Activated CD4-positive, alpha-beta memory T cell treated with anti-CD3 and anti-CD28 coated beads for 36 hours (primary cell): Measurements from ENCODE around the gene ALDH1A2. TPM values are rescaled to one million over a fixed set of nuclear protein-coding genes. Genes with fewer than 3 reads are reported as not detected.
"Not testable (repeated sequence)": the region's sequence is repeated elsewhere in the genome, so short reads cannot be mapped to it uniquely, and the experiment has no call there.

ENCODE experiments used
- CTCF ChIA-PET: fragments of 350-600 bp; sonication (Branson Sonifier 250); formaldehyde crosslinking; loops from one replicate; lab custom pipeline; 2021; ENCODE audit warnings: antibody characterized with exemption, inconsistent platforms; lab: Charles Lee
- POLR2A ChIA-PET: fragments of 350-600 bp; sonication (Branson Sonifier 250); formaldehyde crosslinking; loops from one replicate; lab custom pipeline; 2021; ENCODE audit warnings: antibody characterized with exemption; lab: Charles Lee
- DNase-seq: peaks from one replicate; pipeline ENCODE4 v3.0.0-alpha.2; 2020
- H3K27ac Mint-ChIP-seq: one replicate; pipeline ENCODE4 v1.8.0; 2021; ENCODE audit warnings: mixed read lengths
- H3K27me3 Mint-ChIP-seq: one replicate; pipeline ENCODE4 v1.8.0; 2021; ENCODE audit warnings: mixed read lengths
- H3K36me3 Mint-ChIP-seq: one replicate; pipeline ENCODE4 v1.8.0; 2021; ENCODE audit warnings: mixed read lengths
- H3K4me1 Mint-ChIP-seq: one replicate; pipeline ENCODE4 v1.8.0; 2021; ENCODE audit warnings: low read depth, mixed read lengths
- H3K4me3 Mint-ChIP-seq: one replicate; pipeline ENCODE4 v1.8.0; 2021; ENCODE audit warnings: mild to moderate bottlenecking, mixed read lengths
- H3K9me3 Mint-ChIP-seq: one replicate; pipeline ENCODE4 v1.8.0; 2021; ENCODE audit warnings: mixed read lengths
- intact Hi-C: fragments of 100-400 bp; cut with micrococcal nuclease; formaldehyde crosslinking; loops from one replicate; pipeline ENCODE4 v1.15.1; 2023
- total RNA-seq, 2 experiments: library from RNA; stranded (reverse); gene quantifications; one replicate each; pipeline ENCODE4 v1.2.3, GENCODE V29; 2021

Gene ALDH1A2
- total RNA-seq, 2 experiments from 2014 or later: 0.19 to 0.78 TPM

DNA sequence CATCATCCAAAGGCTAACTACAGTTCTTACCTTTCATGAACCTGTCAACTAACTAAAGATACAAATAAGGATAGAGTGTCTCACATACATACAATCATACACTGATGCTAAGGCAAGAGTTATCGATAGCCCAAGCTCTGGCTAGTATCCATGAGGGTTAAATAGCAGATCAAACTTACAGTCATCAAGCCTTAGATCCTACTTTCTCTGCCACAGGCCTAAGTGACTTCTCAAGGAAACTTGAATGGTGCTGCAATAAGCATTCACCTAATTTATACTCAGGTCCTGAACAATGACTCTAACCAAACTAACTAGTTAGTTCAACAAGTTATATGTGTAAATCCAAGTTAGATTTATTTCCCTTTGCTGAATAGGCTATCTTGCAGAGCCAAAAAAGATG lies 51.0 kb downstream of the ALDH1A2 start:
- no peaks in the 10 kb centered on the region for H3K9me3 Mint-ChIP-seq
- CTCF ChIA-PET: no interaction called here
- no peak for DNase-seq
- POLR2A ChIA-PET: no interaction called here
- no peaks in the 10 kb centered on the region for H3K4me1 Mint-ChIP-seq
- peaks cover 10% of the 10 kb centered on the region for H3K27me3 Mint-ChIP-seq
- H3K4me3 Mint-ChIP-seq: no peak overlapping the region
- no peak overlapping the region for H3K27ac Mint-ChIP-seq
- no peaks in the 10 kb centered on the region for H3K36me3 Mint-ChIP-seq
- intact Hi-C loops: no loop called here

DNA sequence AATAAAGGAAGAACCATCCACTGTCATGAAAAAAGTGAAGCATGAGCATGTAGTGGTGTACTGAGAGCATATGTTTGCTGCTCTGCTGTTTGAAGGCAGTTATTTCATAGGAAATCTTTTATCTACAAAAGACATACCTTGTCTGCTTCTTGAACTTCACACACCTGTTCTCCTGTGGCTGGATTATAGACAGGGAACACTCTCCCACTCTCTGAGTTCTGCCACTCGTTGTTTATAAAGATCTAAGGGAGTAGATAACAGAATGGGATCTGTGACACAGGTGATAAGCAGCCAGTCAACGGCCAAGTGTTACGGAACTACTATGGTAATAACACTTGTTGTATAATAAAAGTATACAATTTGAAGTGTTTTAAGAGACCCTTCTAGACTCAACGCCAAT lies 51.5 kb downstream of the ALDH1A2 start:
- Mint-ChIP-seq H3K4me1 (no peaks in the 10 kb centered on the region), H3K27ac (no peak overlapping the region), H3K9me3 (no peaks in the 10 kb centered on the region), H3K4me3 (no peak overlapping the region), H3K27me3 (peaks cover 10% of the 10 kb centered on the region), H3K36me3 (no peaks in the 10 kb centered on the region)
- no peak for DNase-seq
- intact Hi-C loops: no loop called here
- ChIA-PET CTCF (no interaction called here), POLR2A (no interaction called here)

DNA sequence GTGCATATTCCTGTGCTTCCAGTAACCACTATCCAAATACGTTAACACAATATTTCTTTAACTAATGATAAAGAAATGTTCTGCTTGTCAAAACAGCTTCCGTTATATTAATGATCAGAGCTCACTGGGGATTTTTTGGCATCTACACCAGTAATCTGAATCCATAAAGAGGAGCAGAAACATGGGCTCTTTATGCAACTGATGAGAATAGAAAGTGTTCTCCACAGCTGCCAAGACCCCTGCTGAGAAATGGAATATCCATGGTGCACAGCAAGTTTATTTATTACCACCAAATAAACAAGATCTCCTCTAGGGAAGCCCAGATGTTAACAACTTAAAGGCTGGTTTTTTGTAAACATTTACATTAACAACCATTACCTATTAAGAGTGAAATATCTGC lies 54.5 kb downstream of the ALDH1A2 start:
- Mint-ChIP-seq H3K36me3 (no peaks in the 10 kb centered on the region), H3K27me3 (peaks cover 11% of the 10 kb centered on the region), H3K4me3 (no peak overlapping the region), H3K9me3 (no peaks in the 10 kb centered on the region), H3K27ac (no peak overlapping the region), H3K4me1 (no peaks in the 10 kb centered on the region)
- ChIA-PET POLR2A (no interaction called here), CTCF (no interaction called here)
- intact Hi-C loops: no loop called here
- no peak for DNase-seq

DNA sequence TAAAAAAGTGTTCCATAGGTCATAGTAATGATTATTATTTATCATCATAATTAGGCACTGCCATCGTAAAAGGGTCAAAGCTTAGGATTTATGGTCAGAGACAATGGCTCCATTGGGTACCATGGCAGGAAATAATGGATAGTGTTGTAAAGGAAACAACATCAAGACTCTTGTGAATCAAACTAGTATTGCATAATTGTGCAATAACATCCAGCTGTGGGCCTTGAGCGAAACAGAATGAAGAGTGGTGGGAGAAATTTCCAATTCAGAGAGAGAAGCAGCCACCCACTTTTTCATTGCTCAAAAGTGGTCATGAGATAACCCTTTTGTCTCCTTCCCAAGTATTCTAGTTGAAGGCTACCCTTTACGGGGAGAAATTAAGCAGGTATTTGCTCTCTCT lies 61.7 kb downstream of the ALDH1A2 start:
- Mint-ChIP-seq H3K9me3 (peaks cover 3% of the 10 kb centered on the region), H3K36me3 (no peaks in the 10 kb centered on the region), H3K27ac (no peak overlapping the region), H3K27me3 (peaks cover 8% of the 10 kb centered on the region), H3K4me3 (no peak overlapping the region), H3K4me1 (no peaks in the 10 kb centered on the region)
- POLR2A ChIA-PET: no interaction called here
- CTCF ChIA-PET: no interaction called here
- DNase-seq: no peak
- intact Hi-C loops: no loop called here

DNA sequence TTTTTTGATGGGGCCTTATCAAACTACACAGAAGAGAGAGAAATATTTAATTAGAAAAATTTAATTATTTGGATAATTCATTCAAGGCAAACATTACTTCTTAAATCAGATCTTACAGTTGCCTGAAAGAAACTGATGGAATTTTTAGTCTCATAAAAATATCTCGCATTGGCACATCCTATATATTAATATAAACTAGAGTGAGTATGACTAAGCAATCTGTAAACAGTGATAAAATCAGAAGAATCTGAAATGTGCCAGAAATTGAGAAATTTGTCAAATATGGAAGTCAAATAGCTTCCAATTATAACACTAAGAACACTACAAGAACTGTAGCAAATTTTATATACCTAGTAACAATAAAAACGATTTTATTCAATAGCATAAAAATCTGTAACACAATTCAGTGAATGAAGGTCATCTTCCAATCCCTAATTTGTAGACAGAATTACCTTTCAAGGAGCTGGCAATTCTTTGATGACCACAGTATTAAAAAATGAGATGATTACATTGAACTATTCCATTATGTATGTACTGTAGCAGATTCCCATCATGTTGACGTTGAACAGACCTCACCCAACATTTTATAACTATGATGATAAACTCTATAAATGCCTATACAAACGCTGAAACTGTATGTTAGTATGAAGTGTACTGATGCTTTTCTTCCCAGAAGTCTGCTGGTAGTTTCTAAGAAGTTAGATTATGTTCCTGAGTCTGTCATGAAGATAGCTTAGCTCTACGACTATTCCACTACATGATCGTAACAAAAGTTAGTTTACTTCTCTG lies 63.0 kb downstream of the ALDH1A2 start:
- POLR2A ChIA-PET: no interaction called here
- peaks cover 7% of the 10 kb centered on the region for H3K27me3 Mint-ChIP-seq
- no peaks in the 10 kb centered on the region for H3K4me1 Mint-ChIP-seq
- CTCF ChIA-PET: no interaction called here
- H3K36me3 Mint-ChIP-seq: no peaks in the 10 kb centered on the region
- intact Hi-C loops: no loop called here
- H3K9me3 Mint-ChIP-seq: peaks cover 3% of the 10 kb centered on the region
- H3K27ac Mint-ChIP-seq: no peak overlapping the region
- H3K4me3 Mint-ChIP-seq: no peak overlapping the region
- DNase-seq: no peak

DNA sequence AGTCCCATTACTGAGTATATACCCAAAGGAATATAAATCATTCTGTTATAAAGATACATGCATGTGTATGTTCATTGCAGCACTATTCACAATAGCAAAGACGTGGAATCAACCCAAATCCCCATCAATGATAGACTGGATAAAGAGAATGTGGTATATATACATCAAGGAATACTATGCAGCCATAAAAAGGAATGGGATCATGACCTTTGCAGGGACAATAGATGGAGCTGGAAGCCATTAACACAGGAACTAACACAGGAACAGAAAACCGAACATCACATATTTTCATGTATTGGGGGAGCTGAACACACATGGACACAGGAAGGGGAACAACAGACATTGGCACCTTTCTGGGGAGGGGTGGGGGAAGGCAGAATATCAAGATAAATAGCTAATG lies 65.8 kb downstream of the ALDH1A2 start:
- POLR2A ChIA-PET, H3K4me1 Mint-ChIP-seq, H3K9me3 Mint-ChIP-seq, H3K36me3 Mint-ChIP-seq, H3K27ac Mint-ChIP-seq, intact Hi-C loops, CTCF ChIA-PET, H3K4me3 Mint-ChIP-seq, DNase-seq: not testable (repeated sequence)
- H3K27me3 Mint-ChIP-seq: peaks cover 14% of the 10 kb centered on the region

DNA sequence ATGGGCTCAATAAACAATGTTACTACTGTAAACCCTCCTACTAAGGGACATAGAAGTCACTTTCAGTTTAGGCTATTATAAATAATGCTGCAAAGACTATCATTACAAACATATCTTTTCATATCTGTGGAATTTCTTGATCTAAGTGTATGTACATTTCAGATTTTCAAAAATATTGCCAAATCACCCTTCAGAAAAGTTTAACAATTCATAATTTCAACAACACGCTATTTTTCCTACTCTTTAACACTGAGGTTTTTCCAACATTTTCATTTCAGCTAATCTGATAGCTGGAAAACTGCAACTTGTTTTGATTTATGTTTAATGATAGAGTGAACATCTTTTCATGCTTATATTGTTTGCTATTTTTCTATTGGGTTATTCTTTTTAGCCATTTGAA lies 69.0 kb downstream of the ALDH1A2 start:
- DNase-seq: no peak
- Mint-ChIP-seq H3K9me3 (peaks cover 3% of the 10 kb centered on the region), H3K36me3 (no peaks in the 10 kb centered on the region), H3K27ac (no peak overlapping the region), H3K4me1 (no peaks in the 10 kb centered on the region), H3K27me3 (peaks cover 19% of the 10 kb centered on the region), H3K4me3 (no peak overlapping the region)
- POLR2A ChIA-PET: no interaction called here
- intact Hi-C loops: no loop called here
- CTCF ChIA-PET: interaction anchor here (1.0 kb wide), 1 partner anchor 131 kb away, joined by 5 read pairs; no protein-coding TSS in a partner anchor

DNA sequence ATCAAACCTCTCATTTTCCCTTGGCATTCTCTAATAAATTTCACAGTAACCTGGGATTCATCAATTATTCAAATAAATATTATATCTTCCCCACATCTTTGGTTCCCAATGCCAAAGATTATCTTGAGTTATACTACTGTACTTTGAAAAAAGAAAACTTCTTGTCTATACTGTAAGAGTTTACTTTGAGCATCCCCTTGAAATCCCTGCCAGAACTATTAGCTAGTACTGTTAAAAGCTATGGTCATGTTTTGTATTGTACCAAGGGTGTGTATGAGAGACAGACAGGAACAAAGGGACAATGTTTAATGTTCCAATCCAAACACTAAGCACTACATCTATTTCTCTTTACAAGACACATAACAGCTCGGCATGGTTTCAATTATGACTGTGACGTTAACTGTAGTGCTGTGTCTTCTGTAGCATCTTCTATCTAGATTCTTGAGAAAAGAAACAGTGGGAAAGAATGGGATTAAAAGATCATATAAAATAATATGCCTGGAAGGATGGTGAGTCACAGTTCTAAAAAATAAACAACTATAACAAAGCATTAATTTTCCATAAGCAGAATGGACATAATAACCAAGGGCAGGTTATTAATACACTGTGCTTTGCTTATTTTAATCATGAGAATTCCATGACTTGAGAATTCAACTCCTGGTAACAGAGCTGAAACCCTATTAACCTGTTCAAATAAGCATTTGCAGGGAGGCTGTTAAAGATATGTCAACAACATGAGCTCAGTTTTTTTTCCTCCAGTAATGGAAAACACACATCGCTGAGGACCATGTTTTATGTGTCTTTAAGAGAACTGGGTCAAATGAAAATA lies 71.1 kb downstream of the ALDH1A2 start:
- Mint-ChIP-seq H3K9me3 (peaks cover 2% of the 10 kb centered on the region), H3K27me3 (peaks cover 16% of the 10 kb centered on the region), H3K27ac (no peak overlapping the region), H3K4me1 (no peaks in the 10 kb centered on the region), H3K4me3 (no peak overlapping the region), H3K36me3 (no peaks in the 10 kb centered on the region)
- CTCF ChIA-PET: no interaction called here
- DNase-seq: no peak
- intact Hi-C loops: no loop called here
- POLR2A ChIA-PET: no interaction called here

DNA sequence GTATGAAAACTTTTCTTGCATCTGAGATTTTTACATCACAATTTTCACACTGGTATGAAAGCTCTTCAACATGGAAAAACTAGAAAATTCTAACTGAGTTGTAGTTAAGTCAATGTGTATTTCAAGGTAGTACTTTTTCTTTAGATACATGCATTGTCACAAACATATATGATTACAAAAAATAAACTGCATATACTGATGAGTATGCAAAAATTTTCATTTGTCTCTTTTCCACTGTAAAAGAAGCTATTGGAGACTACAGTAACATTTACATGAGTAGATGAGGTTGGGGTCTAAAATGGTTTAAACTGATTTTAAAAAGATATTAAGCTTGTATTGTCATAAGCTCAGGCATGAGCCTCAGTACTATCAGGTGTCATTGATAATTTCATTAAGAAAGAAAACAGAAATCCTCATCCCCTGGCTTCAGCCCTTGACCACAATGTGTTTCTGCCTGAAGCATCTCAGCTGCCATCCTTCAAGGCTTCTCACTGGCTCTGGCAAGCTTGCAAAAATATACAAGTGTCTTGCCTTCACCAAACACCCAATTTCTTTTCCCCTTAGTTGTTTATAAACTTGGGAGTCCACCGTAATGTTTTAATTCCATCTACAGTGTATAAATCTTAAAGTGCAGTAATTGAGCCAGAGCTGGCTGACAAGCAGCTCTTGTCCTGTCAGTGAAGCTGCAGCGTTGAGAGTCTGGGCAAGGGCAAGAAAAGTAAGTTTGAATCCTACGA lies 71.9 kb downstream of the ALDH1A2 start:
- no peaks in the 10 kb centered on the region for H3K36me3 Mint-ChIP-seq
- ChIA-PET POLR2A (no interaction called here), CTCF (no interaction called here)
- no peak for DNase-seq
- H3K9me3 Mint-ChIP-seq: no peaks in the 10 kb centered on the region
- intact Hi-C loops: no loop called here
- no peaks in the 10 kb centered on the region for H3K4me1 Mint-ChIP-seq
- no peak overlapping the region for H3K27ac Mint-ChIP-seq
- H3K27me3 Mint-ChIP-seq: peaks cover 12% of the 10 kb centered on the region
- no peak overlapping the region for H3K4me3 Mint-ChIP-seq

DNA sequence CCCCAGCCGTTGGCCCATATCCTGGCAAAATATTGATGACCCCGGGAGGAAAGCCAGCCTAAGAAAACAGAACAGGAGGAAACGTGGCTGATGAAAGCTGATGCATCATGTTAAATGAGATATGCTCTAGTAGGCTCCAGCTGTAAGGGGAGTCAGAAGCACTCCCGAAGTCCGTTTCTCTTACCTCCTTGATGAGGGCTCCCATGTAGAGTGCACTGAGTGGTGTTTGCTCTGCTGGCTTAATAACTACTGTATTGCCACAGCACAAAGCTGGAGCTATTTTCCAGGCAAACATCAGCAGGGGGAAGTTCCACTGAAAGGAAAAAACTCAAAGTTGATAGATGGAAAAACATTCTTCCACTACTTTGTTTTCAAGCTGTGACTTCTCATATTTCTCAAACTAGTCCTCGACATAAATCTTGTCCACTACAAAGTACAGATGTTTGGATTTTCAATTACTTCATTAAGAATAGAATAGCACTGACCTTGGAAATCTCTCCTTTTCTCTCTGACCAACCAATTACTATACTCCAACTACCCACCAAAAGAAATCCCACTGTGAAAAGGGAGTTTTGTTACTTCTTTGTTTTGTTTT lies 72.7 kb downstream of the ALDH1A2 start:
- intact Hi-C loops: no loop called here
- Mint-ChIP-seq H3K4me3 (no peak overlapping the region), H3K4me1 (no peaks in the 10 kb centered on the region), H3K27ac (no peak overlapping the region), H3K27me3 (peaks cover 12% of the 10 kb centered on the region), H3K36me3 (no peaks in the 10 kb centered on the region), H3K9me3 (no peaks in the 10 kb centered on the region)
- ChIA-PET CTCF (no interaction called here), POLR2A (no interaction called here)
- DNase-seq: no peak

DNA sequence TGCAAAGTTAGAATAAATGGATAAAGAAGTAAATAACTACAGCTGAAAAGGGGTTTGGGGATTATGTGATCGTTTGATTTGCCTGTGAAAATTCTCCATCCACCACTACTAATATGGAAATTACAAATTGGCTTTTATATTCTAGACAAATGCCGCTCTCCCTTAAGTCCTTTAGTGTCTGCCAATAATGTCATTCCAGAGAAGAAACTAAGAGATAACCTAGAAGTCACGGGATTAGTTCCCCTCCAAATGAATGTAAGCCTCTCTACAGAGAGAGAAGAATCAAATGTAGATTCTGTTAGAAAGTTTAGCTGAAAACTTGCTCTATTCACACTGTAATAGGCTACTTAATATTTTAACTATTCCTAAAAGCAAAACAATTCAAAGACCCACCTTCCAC lies 92.0 kb downstream of the ALDH1A2 start:
- CTCF ChIA-PET: no interaction called here
- no peaks in the 10 kb centered on the region for H3K4me1 Mint-ChIP-seq
- peaks cover 2% of the 10 kb centered on the region for H3K9me3 Mint-ChIP-seq
- H3K4me3 Mint-ChIP-seq: no peak overlapping the region
- H3K27me3 Mint-ChIP-seq: peaks cover 5% of the 10 kb centered on the region
- no peak overlapping the region for H3K27ac Mint-ChIP-seq
- intact Hi-C loops: no loop called here
- POLR2A ChIA-PET: no interaction called here
- no peak for DNase-seq
- no peaks in the 10 kb centered on the region for H3K36me3 Mint-ChIP-seq

DNA sequence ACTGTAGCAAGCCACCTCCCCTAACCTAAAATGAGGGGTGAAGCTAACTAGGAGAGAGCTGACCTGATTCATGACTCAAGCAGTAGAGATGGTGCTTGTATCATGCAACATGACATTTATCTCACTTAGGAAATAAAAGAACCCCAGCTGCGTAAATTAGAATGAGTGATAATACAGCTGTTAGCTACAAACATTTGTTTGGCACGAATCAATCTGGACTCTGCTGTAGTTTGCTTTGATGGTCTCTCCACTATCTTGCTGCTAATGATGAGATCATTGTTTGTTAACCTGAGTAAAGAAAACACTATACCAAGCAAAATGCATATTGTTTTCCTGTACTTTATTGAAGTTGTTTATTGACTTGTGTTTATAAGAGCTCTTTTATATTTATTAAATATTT lies 92.6 kb downstream of the ALDH1A2 start:
- Mint-ChIP-seq H3K4me3 (no peak overlapping the region), H3K4me1 (no peaks in the 10 kb centered on the region), H3K9me3 (peaks cover 2% of the 10 kb centered on the region), H3K27me3 (peaks cover 3% of the 10 kb centered on the region), H3K27ac (no peak overlapping the region), H3K36me3 (no peaks in the 10 kb centered on the region)
- ChIA-PET POLR2A (no interaction called here), CTCF (interaction anchor here (1.8 kb wide), 1 partner anchor 113 kb away, joined by 6 read pairs; no protein-coding TSS in a partner anchor)
- intact Hi-C loops: no loop called here
- DNase-seq: no peak
